Mucosa of rectum (tissue), 2 donors: ENCODE measurements around the gene ATF5.

ENCODE experiments used
- H3K27ac ChIP-seq, 2 donors: one replicate each; pipeline ENCODE4 v1.7.0; 2013; ENCODE audit warnings: inconsistent platforms in 2 of 2, low read depth in 2 of 2, low read length in 2 of 2
- H3K27me3 ChIP-seq, 2 donors: one replicate each; pipeline ENCODE4 v1.7.0; 2013; ENCODE audit warnings: low read length in 2 of 2; ENCODE audit not compliant: control insufficient read depth in 2 of 2, insufficient read depth in 2 of 2
- H3K36me3 ChIP-seq, 2 donors: one replicate each; pipeline ENCODE4 v1.7.0; 2013; ENCODE audit warnings: low read length in 2 of 2; ENCODE audit not compliant: control insufficient read depth in 2 of 2, insufficient read depth in 2 of 2
- H3K4me1 ChIP-seq, 2 donors: one replicate each; pipeline ENCODE4 v1.7.0; 2013; ENCODE audit warnings: low read length in 2 of 2, mild to moderate bottlenecking in 1 of 2; ENCODE audit not compliant: control insufficient read depth in 2 of 2, insufficient read depth in 2 of 2
- H3K4me3 ChIP-seq, 2 donors: one replicate each; pipeline ENCODE4 v1.7.0; 2013; ENCODE audit warnings: low read length in 2 of 2
- H3K9ac ChIP-seq, 2 donors: one replicate each; pipeline ENCODE4 v1.7.0; 2013; ENCODE audit warnings: low read length in 2 of 2, low read depth in 1 of 2, mild to moderate bottlenecking in 1 of 2
- H3K9me3 ChIP-seq, 2 donors: one replicate each; pipeline ENCODE4 v1.7.0; 2013; ENCODE audit warnings: low read length in 2 of 2; ENCODE audit not compliant: control insufficient read depth in 2 of 2
- donor health status: healthy.
- donor health status: Normal muscosa, but diverticular disease.

The ATF5 gene

GRCh38 chr19:49973987-49974386 lies 45.0 kb downstream of the ATF5 start:
- Histone ChIP-seq H3K4me3 (no peak overlapping the region), H3K4me1 (no peaks in the 10 kb centered on the region), H3K27me3 (peaks cover 0 to 3% of the 10 kb centered on the region in 2 donors), H3K27ac (no peak overlapping the region), H3K36me3 (peaks cover 16 to 22% of the 10 kb centered on the region in 2 donors), H3K9me3 (no peaks in the 10 kb centered on the region), H3K9ac (no peak overlapping the region)

GRCh38 chr19:49975051-49975450 lies 46.0 kb downstream of the ATF5 start:
- H3K36me3 ChIP-seq = peaks cover 18 to 25% of the 10 kb centered on the region in 2 donors
- H3K9ac ChIP-seq = no peak overlapping the region
- no peaks in the 10 kb centered on the region for H3K9me3 ChIP-seq
- no peaks in the 10 kb centered on the region for H3K4me1 ChIP-seq
- H3K4me3 ChIP-seq = no peak overlapping the region
- no peak overlapping the region for H3K27ac ChIP-seq
- no peaks in the 10 kb centered on the region for H3K27me3 ChIP-seq

GRCh38 chr19:49976496-49976895 lies 47.5 kb downstream of the ATF5 start:
- H3K4me3 ChIP-seq = no peak overlapping the region
- no peak overlapping the region for H3K27ac ChIP-seq
- H3K27me3 ChIP-seq = no peaks in the 10 kb centered on the region
- peaks cover 18 to 27% of the 10 kb centered on the region in 2 donors for H3K36me3 ChIP-seq
- no peaks in the 10 kb centered on the region for H3K9me3 ChIP-seq
- no peaks in the 10 kb centered on the region for H3K4me1 ChIP-seq
- no peak overlapping the region for H3K9ac ChIP-seq

GRCh38 chr19:49977076-49977475 lies 48.1 kb downstream of the ATF5 start:
- no peaks in the 10 kb centered on the region for H3K27me3 ChIP-seq
- no peaks in the 10 kb centered on the region for H3K9me3 ChIP-seq
- peaks cover 18 to 33% of the 10 kb centered on the region in 2 donors for H3K36me3 ChIP-seq
- no peak overlapping the region for H3K4me3 ChIP-seq
- no peak overlapping the region for H3K27ac ChIP-seq
- H3K9ac ChIP-seq = no peak overlapping the region
- no peaks in the 10 kb centered on the region for H3K4me1 ChIP-seq

GRCh38 chr19:49977881-49978280 lies 48.9 kb downstream of the ATF5 start:
- Histone ChIP-seq H3K36me3 (peaks cover 18 to 34% of the 10 kb centered on the region in 2 donors), H3K27me3 (no peaks in the 10 kb centered on the region), H3K9ac (no peak overlapping the region), H3K9me3 (no peaks in the 10 kb centered on the region), H3K27ac (no peak overlapping the region), H3K4me3 (no peak overlapping the region), H3K4me1 (no peaks in the 10 kb centered on the region)

- Histone ChIP-seq H3K9ac (no peak overlapping the region), H3K27me3 (no peaks in the 10 kb centered on the region), H3K9me3 (no peaks in the 10 kb centered on the region), H3K4me3 (no peak overlapping the region), H3K4me1 (no peaks in the 10 kb centered on the region), H3K27ac (no peak overlapping the region), H3K36me3 (peaks cover 18 to 34% of the 10 kb centered on the region in 2 donors)
Observed at GRCh38 chr19:49978324-49978723, 49.3 kb downstream of the ATF5 start.

- Histone ChIP-seq H3K36me3 (peaks cover 23 to 53% of the 10 kb centered on the region in 2 donors), H3K27ac (no peak overlapping the region), H3K9me3 (no peaks in the 10 kb centered on the region), H3K9ac (no peak overlapping the region), H3K4me1 (no peaks in the 10 kb centered on the region), H3K4me3 (no peak overlapping the region), H3K27me3 (no peaks in the 10 kb centered on the region)
Observed at GRCh38 chr19:49981603-49982593, 52.9 kb downstream of the ATF5 start.
